PC-9 (cell line): ENCODE results near the gene TIAM2.

Experiments used
- CTCF ChIP-seq: fragments of 200-600 bp; sonication (generic); conservative IDR thresholded peaks from 2 replicates; pipeline ENCODE4 v1.6.1; 2017; ENCODE audit warnings: mixed run types, antibody characterized with exemption, mild to moderate bottlenecking, moderate library complexity
- EZH2 ChIP-seq: fragments of 200-600 bp; sonication (generic); IDR thresholded peaks from 2 replicates; pipeline ENCODE4 v1.8.0; 2017; ENCODE audit warnings: antibody characterized with exemption, low read depth

GRCh38 chr6:154950979-154951344 is 44.2 kb upstream of the TIAM2 start:
- no peak for TF ChIP-seq EZH2
- TF ChIP-seq CTCF = no peak
